HG03457 (cell line): ENCODE data around the gene IL1RAPL1.

Experiments
- ATAC-seq: cut with Tn5 transposase; IDR thresholded peaks from one replicate; pipeline ENCODE4 v1.9.1; 2021; ENCODE audit warnings: moderate number of reproducible peaks; ENCODE audit not compliant: unreplicated experiment

Gene IL1RAPL1

DNA sequence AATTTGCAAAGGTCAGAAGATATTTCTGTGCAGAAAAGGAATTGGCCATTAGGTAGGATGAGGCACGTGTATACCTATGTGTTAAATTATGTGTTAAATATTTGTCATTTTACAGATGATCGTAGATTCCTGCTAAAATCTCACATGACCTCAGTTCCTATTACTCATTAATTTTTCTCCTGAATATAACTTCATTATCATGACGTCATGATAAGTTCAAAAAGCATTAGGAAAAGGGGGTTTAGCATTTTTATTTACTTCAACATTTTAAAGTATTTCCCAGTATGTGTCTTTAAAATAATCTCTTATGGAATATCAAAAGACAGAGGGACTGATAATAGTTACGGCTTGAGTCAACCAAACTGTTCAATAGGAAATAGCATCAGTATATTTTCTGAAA is 372.8 kb downstream of the IL1RAPL1 start:
- no peak for ATAC-seq

DNA sequence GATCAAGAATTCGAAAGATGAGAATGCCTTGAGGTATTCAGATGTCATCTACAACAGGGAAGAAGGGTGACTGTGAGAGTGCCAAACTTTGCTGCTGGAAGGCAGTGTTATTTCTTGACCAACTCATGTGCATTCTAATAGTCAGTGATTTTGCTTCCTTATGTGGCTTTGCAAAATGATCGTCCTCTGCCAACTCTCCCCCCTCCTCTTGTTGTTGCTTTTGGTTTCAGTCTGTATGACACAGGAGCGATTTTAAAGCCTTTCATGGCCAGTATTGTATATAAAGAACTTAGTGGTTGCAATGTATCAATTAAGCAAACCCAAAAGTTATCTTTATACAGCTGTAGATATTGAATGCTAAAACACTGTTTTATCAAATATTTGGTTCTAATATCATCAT is 379.1 kb downstream of the IL1RAPL1 start:
- no peak for ATAC-seq

DNA sequence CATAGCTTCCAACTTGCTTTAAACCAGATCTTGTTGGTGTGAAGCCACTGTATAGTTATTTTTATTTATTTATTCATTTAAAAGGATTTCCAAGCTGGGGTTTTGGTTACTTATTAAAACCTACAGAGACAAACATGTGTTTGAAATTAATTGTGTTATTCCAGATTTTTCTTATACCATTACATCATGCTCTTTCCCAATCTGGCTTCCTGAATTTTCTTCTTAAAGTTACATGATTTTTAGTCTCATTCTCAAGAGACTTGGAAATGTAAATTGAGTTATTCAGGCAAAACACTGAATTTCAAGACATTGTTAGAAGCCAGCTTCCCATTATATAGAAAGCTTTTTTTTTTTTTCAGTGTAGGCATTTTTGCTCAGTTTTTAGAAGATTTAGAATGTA is 381.9 kb downstream of the IL1RAPL1 start:
- ATAC-seq, result no peak

DNA sequence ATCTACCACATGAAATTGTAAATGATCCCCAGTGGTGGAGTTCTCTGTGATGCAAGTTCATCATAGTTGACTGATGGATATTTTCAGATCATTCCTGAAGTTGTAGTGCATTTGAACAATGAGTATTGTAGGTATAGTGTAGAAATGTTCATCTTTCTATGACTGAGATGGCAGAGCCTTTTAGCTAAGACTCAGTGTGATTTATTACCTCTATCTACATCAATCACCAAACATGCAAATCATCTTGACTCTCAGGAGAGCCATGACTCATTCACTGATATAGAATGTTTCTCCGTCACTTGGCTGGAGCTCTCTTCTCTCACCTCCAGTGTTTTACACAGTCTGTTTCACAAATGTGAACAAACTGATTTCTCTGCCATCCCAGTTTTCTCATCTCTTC is 392.6 kb downstream of the IL1RAPL1 start:
- no peak for ATAC-seq

DNA sequence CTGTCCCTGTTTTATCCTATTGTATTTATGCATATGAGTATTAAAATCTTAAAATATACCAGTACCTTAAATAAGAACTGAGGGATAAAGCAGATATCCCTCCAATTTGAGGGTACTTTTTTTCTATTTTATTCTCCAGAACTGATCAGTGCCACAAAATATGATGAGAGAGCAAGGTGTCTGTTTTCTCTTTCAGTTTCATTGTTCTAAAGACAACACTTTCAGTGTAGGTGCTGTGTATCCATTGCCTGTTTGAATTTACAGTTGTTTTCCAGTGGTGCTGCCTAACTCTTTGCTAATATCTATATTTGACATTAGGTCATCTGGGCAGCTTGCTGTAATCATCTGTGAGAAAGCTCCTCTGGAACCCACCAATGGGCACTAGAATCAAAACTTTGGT is 394.7 kb downstream of the IL1RAPL1 start:
- ATAC-seq, result no peak

DNA sequence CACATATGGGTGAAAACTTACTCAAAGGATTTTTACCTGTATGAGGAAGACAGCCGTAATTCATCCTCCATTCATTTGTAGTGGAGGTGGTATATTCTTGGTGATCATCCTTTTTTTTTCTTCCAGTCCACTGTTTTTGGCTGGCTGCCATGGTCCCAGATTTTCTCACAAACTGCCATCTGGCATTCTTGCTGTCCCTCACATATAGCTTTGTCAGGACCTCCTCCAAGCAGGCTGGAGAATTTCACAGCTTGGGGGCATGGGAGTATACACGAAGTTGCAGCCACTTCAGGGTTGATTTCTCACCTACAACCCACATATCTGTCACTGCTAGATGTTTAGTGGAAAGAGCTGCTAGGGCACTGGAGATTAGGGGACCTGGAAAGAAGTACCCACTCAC is 401.0 kb downstream of the IL1RAPL1 start:
- ATAC-seq, result no peak

DNA sequence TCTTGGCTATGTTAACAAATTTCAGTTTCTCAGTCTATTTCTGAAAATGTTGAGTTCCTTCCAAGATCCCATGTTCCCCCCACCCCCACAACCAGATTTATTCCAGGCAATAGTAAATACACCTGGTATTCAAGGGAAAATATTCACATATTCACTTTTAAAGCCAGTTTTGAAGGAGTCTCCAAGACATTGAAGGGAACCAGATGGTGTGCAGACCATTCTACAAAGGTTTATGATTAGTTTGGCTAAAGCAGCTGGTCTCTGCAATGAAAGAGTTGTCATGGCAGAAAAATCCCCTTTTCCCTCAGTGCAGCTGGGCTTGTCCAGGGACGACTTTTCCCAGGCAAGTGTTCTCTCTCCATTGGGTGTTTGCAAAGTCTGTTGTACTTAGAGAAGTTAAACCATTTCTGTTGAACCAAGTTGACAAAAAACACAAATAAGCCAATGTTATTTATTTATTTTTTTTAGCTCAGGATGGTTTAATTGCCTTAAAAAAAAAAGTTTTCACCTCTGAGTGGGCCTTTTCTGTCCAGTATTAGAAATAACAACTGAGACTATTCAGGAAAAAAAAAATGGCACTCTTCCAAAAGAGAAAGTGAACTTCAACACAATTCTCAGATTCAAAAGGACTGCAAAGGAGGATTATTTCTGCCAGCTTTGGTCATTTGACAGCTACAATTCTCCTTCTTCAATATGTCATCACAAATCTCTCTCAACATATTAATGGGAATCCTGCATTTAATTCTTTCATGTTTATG is 410.6 kb downstream of the IL1RAPL1 start:
- ATAC-seq, result no peak

DNA sequence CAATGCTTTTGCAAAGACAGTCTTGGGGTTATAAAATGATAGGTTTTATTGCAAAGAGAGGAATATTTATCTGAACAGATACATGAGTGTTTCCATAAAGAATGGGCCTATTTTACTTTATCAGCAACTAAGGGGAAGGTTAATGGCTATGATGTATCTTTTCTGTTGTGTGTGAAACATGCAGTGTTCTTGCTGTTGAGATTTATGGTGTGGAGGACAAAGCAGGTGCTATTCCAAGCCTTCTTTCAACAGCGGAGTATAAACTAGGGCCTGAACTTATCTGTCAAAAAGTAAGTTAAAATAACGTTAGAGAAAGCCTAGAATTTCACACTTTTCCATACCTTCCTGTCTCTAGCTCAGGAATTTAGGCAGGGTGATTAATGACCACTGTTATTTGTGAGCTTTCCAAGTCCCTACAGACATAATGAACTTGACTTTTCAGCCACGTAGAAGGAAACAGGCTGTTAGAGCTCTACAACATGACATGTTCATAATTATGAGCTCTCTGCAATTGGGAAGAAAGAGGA is 411.4 kb downstream of the IL1RAPL1 start:
- ATAC-seq, result no peak

DNA sequence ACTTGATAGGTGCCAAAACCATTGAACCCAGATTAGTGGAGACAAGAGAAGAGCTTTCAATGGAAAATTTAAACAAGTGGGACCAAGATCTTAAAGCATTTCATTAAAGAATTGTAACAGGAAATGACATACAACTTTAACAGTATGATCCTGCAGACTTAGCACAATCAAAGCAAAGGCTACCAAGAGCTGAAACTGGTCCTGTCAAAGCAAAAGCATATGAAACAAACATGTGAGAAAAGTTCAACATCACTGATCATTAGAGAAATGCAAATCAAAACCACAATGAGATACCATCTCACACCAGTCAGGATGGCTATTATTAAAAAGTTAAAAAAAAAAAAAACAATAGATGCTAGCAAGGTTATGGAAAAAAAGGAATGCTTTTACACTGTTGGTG is 425.6 kb downstream of the IL1RAPL1 start:
- ATAC-seq, result no peak

DNA sequence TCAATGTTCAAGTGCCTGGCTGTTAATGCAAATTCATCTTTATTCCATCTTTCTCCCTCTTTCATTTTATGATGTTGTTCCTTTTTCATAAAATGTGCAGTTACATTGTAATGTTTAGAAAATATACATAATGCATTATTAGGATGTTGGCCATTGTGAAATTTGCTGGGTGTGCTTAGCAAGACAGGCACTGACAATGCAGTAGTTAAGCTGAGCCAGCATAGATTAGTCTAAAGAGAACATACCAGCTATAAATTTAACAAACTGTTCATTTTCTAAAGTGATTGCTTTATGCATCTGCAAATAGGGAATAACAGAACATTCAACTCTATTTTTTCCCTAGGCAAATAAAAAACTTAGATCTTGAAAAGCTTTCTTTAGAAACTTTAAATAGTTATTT is 436.0 kb downstream of the IL1RAPL1 start:
- ATAC-seq, result no peak

DNA sequence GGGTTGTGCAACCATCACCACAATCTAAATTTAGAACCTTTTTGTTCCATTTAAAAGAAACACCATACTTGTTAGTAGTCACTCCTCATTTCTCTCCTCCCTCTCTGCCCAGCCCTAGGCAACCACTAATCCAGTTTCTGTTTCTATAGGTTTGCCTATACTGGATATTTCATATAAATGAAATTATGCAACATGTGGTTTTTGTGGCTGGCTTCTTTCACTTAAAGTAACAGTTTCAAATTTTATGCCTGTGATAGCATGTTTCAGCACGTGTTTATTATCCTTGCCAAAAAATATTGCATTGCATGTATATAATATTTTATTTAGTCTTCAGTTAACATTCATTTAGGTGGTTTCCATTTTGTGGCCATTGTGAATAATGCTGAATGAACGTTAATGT is 437.6 kb downstream of the IL1RAPL1 start:
- ATAC-seq, result no peak

DNA sequence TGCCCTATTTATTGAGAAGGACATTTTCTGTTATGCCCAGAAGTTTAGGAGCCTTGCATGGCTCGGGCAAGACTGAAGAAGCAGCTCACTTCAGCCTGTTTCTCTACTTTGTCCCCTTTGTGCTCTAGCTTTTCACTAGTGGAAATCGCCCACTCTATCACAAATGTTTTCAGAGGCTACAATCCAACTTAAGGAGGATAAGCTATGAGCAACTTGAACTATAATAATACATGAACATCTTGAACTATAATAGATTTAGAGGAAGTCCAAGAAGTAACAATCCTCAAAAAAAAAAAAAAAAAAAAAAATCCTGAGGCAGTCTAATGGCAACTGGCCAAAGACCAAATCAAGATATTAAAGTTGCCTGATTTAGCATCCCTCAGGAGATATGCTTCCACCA is 452.3 kb downstream of the IL1RAPL1 start:
- no peak for ATAC-seq

DNA sequence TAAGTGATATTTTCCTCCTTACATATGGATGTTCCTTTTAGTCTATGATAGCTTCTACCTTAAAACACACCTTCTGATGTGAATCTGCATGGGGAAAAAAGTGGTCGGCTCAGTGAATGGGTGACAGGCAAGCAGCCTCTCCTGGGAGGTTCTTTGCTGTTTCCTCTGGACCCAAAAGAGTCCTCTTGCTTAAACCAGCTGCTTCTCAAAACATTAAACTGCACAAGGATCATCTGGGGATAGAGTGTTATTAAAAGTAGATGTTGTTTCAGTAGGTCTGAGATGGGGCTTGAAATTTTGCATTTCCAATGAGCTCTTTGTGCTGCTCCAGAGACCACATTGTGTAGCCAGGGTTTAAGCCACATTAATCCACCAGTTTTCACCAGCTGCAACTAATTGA is 452.9 kb downstream of the IL1RAPL1 start:
- no peak for ATAC-seq

DNA sequence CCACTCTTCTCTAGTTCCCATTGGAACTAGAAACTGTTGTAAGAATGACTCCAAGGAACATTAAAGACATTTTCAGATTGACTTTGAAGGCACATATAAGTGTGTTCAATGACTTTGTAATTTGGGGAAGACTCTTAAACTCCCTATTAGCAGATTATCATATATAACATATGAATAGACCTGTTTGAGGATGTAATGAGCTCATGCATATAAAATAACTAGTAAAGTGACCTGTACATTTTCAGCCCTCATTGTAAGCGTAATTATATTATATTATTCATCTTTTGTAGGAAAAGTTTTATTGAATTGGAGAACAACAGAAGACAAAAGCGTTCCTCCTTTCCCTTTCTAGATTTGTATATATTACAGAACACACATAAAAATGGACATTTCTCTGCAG is 455.1 kb downstream of the IL1RAPL1 start:
- no peak for ATAC-seq

DNA sequence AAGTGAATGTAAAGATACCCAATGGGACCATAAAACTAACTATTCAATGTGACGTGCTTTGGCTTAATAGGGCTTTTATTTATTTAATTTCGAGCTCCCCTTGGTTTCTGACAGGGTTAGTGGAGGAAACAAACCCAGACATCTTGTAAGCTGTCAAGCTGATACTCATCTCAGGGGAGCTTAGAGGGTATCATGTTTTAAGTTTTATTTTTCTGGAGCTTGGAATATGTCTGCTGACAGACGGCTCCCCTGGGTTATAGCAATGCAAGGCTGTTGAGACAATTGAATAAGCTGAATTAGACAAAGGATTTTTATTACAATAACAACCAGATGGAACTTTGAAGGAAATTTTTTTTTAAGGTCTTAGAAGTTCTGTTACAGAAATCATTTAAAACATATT is 456.5 kb downstream of the IL1RAPL1 start:
- no peak for ATAC-seq

DNA sequence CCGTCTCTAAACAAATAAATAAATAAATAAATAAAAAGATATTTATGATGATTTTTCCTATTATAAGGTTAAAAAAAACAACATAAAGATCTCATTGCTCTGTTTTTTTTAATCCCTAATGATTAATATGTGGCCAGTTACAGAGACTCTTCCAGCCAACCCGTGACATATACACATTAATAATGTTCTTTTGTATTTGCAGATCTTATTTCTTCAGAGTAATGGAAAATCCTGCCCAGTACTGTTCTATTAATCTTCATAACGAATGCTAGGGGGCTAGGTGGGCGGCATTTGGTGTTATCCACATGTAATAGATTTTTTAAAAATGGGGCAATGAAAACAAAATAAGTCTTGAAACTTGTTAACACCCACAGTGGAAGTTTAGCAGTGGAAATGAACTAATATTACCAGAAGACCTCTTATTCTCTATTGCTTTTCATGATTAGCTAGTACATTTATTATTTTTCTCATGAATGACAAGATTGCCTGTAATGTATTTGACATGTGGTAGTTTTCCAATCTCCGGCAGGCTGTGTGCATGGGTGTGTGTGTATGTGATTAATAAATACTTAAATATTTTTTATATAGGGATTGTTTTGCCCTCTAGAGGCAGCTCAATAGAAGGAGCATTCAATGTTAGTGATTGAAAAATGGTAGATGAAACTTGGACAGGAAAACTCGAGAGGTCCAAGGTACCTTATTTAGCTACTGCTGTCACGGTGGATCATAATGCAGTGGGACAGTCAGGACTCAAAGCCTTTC is 457.4 kb downstream of the IL1RAPL1 start:
- ATAC-seq, result no peak

DNA sequence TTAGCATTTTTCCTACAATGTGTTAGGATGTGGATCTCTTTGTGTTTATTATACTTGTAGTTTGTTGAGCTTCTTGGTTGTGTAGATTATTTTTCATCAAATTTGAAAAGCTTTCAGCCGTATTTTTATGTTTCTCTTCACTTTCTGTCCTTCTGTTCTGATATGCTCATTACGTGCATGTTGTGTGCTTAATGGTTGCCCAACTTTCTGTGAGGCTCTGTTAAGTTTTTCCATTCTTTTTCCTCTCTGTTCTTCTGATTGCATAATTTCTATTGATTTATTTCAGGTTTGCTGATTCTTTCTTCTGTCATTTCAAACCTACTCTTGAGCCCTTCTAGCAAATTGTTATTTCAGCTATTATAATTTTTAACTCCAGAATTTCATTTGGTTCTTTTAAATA is 478.2 kb downstream of the IL1RAPL1 start:
- no peak for ATAC-seq

DNA sequence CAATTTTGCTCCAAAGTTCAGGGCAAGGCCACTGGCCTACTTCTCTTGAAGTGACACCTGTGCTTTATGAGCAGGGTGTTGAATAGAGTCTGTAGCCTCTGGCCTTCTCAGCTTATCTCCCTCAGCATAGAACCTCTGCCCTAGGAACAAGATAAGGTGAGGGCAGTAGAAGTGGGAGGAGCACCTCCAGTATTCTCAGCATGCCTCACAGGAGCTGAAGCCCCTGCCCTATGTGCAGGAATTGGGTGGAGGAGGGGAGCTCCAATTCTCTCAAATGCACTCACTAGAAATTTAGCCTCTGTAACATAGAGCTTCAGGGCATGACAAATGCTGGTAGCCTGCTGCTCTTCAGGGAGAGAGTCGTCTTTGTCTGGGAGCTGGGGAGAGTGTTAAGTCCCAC is 479.3 kb downstream of the IL1RAPL1 start:
- ATAC-seq, result no peak

DNA sequence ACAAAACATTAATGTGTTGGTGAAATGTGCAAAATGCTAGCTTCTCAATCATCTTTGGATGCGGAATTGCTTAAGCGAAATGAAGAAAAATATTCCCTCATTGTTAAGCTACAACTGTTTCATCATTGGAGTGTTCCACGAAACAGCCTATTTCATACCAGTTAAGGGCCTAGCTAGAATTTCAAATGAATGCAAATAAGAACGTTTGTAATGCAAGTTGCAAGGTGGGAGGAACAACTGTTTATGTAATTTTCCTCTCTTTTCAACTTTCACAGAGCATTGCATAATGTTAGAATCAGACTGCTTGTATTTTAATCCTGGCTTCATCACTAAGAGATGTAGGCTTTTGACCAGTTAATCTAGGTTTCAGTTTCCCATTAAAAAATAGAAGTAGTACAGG is 480.1 kb downstream of the IL1RAPL1 start:
- ATAC-seq, result no peak

DNA sequence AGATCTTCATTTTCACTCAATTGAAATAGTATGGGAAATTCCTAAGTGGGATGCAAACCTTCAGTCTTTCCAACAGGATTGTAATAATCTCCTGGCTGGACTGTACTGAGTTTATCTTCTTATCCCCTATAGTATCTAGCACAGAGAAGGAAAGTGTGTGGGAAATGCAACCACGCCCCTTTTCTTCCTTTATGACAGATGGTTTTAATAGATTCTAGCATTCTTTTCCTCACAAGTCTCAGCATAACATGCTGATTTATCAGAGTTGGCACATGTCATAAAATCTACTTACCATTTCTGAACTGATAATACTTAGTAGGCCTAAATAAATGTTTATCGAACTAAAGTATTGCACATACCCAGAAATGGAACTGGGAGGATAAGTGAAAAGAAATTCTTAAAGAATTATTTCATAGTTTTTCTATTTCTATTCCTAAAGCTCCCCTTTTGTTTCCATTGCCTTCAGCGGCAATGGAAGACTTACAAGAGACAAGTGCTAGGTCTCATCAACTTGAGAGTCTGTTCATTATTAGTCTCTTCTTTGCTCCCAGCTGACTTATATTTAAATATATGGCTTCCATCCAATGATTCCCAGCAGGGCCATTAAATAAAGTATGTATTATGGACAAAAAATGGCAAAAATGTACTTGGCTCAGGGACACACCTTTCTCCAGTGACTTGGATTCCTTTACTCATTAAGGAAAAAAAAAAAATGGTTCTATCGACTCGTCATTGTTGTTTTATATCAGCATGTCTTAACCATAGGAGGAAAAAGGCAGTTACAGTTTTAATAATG is 484.5 kb downstream of the IL1RAPL1 start:
- ATAC-seq, result no peak

DNA sequence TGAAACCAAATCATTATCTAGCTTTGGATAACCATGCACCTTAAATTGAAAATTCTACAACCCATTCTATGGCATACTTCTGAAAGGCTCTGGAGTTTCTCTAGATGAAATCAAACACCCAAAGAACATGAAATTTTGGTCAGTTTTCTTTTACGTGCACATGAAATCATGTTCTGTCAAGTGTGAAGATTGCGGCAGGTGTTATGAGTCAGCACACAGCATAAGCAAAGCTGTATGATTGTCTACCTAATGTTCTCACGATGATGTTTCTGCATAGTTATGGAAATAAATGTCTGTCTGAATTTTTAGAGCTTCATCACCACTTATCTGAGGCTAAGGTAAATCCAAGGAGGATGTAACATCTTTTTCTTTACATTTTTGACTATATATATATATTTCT is 495.3 kb downstream of the IL1RAPL1 start:
- ATAC-seq, result no peak

DNA sequence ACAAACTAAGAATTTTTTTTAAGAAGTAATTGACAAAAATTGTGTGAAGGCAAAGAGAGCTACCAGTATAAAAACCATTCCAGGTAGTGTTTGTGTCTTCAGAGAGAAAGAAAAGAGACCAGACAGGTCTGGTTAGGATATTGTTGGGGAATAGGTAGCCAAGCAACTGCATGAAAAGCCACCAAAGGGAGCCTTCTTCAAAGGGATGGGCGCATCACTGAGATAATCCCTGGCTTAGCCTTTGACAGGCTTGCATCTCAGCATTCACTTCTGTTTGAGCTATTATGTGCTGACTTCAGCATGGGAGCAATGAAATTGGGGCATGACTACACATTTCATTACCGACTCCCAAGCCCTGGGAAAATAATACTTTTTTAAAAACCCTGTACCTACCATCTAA is 496.6 kb downstream of the IL1RAPL1 start:
- no peak for ATAC-seq
